GM18867 (cell line): ENCODE measurements around the gene OR10G8.
"Not testable (repeated sequence)": the region's sequence is repeated elsewhere in the genome, so short reads cannot be mapped to it uniquely, and the experiment has no call there.

Experiments used
- ATAC-seq: cut with Tn5 transposase; IDR thresholded peaks from one replicate; pipeline ENCODE4 v1.9.1; 2021; ENCODE audit warnings: mild to moderate bottlenecking, moderate library complexity; ENCODE audit not compliant: unreplicated experiment

The OR10G8 gene, protein sequence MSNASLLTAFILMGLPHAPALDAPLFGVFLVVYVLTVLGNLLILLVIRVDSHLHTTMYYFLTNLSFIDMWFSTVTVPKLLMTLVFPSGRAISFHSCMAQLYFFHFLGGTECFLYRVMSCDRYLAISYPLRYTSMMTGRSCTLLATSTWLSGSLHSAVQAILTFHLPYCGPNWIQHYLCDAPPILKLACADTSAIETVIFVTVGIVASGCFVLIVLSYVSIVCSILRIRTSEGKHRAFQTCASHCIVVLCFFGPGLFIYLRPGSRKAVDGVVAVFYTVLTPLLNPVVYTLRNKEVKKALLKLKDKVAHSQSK

GRCh38 chr11:124026498-124026897 lies at the start of gene OR10G8:
Gene OR10G8 (plus strand): TSS chr11:124026798. CDS start chr11:124029623, 2,825 bp downstream.
- no peak for ATAC-seq

DNA sequence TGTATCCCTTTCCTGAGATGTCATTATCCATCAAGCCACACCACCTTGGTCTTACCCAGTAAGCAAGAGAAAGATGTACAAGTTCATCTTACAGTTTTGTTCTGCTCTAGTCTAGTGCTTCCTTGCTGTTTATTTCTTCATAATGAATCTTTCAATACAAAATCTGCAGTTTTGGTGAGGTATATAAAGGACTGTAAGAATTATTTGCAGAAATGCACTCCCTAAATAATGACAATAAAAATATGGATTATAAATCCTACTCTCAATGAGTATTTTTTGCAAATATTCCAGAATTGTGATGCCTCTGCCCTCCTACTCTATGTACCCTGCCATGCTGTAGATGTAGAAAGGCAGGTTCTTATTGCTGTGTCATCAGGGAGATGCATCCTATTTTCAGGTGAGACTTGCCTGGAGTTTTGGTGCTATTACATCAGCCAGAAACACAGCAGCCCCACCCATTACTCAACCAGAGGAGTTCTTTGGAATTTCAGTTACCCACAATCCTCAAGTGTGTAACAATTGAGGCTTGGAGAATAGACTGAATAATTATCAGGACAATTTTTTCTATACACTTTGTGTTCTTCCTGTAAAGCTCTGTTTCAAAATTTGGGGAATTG lies 48.8 kb upstream of the OR10G8 start, which contains the start of gene OR10S1:
TSS of gene OR10S1 (minus strand) at position 51 of the 617 bp plus-strand sequence. CDS start 117 bp downstream, outside the sequence.
- ATAC-seq, result no peak

DNA sequence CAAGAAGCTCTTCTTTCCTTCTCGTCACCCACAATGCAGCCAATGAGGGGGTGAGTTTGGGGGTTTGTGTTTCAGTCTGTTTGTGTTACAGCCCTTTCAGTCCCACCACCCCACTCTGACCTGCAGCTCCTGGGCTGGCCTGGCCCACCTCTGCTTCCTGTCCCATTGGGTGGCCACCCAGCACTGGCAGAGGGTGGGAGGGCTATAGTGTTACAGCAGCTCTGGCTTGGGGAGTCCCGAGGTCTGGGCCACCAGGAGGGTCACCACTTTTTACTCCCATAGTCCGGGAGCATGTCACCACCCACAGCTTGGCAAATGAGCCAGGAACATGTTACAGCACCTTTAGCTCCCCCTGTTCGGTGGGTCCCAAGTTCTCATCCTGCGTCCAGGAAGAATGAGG lies 47.3 kb upstream of the OR10G8 start:
- no peak for ATAC-seq

DNA sequence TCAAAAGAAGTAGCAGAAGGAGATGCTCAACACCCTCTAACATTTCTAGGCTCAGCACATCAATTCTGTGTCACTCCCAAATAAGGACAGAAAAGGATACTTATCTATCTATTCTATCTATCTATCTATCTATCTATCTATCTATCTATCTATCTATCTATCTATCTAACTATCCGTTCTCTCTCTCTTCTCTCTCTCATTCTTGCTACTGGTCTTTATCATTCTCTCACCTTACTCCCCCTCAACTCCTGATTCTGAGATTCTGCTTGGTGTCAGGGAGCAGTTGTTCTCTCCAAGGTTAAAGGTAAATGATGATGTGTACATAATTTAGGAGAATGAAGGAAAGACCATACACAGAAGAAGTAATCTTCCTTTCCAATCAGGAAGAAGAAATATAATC lies 31.5 kb upstream of the OR10G8 start, which contains the start of gene OR10G6:
TSS of gene OR10G6 (minus strand) at position 43 of the 400 bp plus-strand sequence. CDS start at position 43, 0 bp downstream.
- no peak for ATAC-seq

DNA sequence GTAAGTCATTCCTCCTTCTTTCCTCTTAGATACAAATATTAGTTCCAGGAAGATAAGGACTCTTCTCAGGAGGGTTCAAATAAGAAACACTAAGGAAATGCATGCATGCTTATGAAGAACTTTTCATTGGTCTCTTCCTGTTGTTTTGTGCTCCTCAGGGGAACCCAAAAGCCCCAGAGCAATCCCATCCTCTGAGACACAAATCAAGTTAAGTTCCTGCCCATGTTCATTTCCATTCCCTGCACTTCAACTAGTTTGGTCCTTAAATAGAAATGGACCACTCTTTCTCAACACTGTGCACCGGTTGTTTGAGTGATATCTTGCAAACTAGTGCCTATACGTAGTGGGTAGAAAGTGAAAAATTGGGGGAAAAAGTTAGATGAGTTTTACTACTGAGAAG lies 13.9 kb upstream of the OR10G8 start, which contains the start of gene OR10G4:
TSS of gene OR10G4 (plus strand) at position 301 of the 400 bp plus-strand sequence. CDS start 2,578 bp downstream, outside the sequence.
- no peak for ATAC-seq

DNA sequence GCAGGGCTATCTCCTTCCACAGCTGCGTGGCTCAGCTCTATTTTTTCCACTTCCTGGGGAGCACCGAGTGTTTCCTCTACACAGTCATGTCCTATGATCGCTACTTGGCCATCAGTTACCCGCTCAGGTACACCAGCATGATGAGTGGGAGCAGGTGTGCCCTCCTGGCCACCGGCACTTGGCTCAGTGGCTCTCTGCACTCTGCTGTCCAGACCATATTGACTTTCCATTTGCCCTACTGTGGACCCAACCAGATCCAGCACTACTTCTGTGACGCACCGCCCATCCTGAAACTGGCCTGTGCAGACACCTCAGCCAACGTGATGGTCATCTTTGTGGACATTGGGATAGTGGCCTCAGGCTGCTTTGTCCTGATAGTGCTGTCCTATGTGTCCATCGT lies 10.8 kb upstream of the OR10G8 start:
- not testable (repeated sequence) for ATAC-seq

- ATAC-seq, result no peak
Measured at GRCh38 chr11:124036666-124037065, 10.1 kb downstream of the OR10G8 start.

DNA sequence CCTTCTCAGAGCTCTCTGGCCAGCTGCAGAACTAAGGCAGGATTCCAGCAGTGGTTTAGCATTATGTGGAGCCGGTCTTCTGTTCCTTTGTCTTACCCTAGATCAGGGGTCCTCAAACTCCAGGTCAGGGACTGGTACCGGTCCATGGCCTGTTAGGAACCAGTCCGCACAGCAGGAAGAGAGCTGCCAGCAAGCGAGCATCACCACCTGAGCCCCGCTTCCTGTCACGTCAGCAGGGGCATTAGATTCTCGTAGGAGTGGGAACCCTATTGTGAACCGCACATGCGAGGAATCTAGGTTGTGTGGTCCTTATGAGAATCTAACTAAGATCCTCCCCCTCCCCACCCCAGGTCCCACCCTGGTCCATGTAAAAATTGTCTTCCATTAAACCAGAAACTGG lies 13.0 kb downstream of the OR10G8 start:
- ATAC-seq, result no peak

- ATAC-seq, result no peak
Measured at GRCh38 chr11:124041254-124041653, 14.7 kb downstream of the OR10G8 start, which contains the start of gene OR10G7. Gene OR10G7 (minus strand): TSS chr11:124041325. CDS start chr11:124039001, 2,324 bp downstream.

DNA sequence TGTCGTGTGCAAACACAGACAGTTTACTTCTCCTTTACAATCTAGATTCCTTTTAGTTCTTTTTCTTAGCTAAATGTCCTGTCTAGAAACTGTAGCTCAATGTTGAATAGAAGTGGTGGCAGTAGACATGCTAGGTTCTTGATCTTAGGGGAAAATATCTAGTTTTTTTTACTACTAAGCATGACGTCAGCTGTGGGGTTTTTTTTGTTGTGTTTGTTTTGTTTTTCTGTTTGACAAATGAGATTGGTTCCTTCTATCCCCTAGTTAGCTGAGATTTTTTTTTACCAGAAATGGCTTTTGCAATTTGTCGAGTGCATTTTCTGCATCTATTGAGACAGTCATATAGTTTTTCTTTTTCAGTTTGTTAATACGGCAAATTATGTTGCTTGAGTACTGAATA lies 16.8 kb downstream of the OR10G8 start:
- no peak for ATAC-seq

GRCh38 chr11:124050748-124051147 lies 24.1 kb downstream of the OR10G8 start:
- no peak for ATAC-seq

GRCh38 chr11:124052966-124053365 lies 26.4 kb downstream of the OR10G8 start:
- ATAC-seq, result no peak

DNA sequence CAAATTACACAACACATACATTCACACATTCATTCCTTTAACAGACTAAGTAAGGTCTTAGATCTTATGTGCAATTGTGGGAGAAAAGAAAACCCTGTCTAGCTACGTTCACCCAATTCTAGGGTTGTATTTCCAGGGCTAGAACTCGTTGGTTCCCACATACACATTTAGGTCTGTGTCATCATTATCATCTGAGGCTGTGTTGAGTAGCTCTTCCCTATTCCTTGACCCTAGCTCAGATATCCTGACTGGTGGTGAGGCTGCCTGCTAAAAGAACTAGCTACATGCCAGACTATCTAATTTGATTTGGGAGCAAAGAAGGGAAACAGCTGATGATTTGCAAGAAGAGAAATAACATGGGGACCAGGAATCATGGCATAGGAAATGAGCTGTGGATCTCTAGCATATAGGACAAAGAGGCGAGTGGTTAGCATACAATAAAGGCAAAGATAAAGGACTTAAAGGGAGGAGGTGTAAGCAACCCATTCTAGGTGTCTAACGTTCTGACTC lies 42.1 kb downstream of the OR10G8 start:
- no peak for ATAC-seq

DNA sequence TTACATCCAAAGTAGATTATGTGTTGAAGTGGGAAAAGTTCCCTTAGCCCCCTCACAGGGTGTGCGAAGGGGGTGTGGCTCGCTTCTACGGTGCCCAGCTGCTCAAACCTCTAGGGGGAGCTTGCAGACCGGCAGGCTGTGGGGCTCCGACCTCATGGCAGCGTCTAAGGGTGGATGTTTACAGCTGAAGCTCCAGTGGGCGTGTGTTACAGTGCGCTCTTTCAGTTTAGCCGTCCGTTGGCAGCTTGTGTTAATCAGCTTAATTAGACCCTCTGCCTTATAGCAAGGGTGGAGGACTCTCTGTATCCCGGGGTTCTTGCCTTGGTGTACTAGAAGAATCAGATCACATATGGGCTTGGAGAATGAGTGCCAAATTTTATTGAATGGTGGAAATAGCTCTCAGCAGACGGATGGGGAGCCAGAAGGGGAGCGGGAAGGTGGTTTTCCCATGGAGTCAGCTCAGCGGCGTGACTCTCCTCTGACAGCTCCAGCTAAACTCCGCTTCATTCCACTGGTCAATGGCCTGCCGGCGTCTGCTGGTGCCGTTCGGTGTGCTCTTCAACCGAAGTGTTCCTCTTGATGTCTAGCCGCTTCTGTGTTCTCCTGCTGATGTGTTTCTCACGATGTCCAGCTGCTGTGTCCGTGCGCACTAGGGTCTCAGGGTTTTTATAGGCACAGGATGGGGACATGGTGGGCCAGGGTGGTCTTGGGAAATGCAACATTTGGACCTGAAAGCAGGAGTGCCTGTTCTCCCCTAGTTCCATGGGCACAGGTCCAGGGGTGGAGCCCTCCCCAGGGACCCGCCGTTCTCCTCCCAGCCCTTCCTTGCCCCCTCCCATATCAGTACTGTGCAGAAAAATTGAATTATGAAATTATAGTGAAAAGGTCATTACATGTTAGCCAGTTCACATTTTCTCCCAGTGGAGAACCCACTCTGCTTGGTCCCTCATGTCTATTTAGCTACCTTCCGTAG lies 43.1 kb downstream of the OR10G8 start:
- ATAC-seq, result peak; percentile 84

- ATAC-seq, result peak; percentile 84
Measured at GRCh38 chr11:124070915-124071622, 44.5 kb downstream of the OR10G8 start.

GRCh38 chr11:124071623-124071948 lies 45.0 kb downstream of the OR10G8 start:
- no peak for ATAC-seq

DNA sequence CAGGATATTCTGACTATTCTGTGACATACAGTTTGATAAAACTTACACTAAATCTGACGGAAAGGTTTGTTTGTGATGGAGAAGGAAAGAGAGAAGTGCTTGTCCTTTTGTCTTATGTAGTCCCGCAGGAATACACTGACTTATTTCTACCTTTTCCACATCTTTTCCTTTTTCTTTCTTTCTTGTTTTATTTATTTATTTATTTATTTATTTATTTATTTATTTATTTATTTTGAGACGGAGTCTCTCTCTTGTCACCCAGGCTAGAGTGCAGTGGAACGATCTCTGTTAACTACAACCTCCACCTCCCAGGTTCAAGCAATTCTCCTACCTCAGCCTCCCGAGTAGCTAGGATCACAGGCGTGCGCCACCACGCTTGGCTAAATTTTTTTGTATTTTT lies 45.5 kb downstream of the OR10G8 start:
- ATAC-seq, result no peak

- no peak for ATAC-seq
Measured at GRCh38 chr11:124074554-124074953, 48.0 kb downstream of the OR10G8 start.

DNA sequence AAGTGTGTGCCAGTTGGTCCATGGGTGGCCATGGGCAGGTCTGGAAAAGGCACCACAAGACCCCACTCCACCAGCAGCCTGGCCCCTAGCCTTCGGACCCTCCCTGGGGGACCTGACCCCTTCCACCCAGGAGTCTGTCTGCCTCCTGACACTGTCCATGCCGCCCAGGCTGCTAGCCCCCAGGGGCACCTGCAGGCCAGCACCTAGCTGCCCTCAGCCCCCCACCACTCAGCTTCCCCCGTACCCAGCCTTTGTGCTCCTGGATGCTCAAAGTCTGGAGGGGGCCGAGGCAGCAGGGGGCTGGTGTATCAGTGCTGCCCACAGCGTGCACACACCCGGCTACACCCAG lies 48.9 kb downstream of the OR10G8 start:
- ATAC-seq, result no peak
